WERI-Rb-1 (cell line): ENCODE results near the gene GHRHR.
A peak's percentile ranks its signal among the peaks of the same experiment; 100 is the strongest.

Experiments
- DNase-seq: peaks from one replicate; pipeline ENCODE4 v3.0.0-alpha.2; 2020
- H3K27ac ChIP-seq: fragments of 250-450 bp; sonication (Bioruptor Pico); 2 replicates; pipeline ENCODE4 v1.5.1; 2020; ENCODE audit warnings: mild to moderate bottlenecking, moderate library complexity
- H3K27me3 ChIP-seq: fragments of 250-450 bp; sonication (Bioruptor Pico); 2 replicates; pipeline ENCODE4 v1.5.1; 2021; ENCODE audit warnings: mild to moderate bottlenecking, low read depth, moderate library complexity; ENCODE audit not compliant: insufficient read depth, severe bottlenecking
- H3K36me3 ChIP-seq: fragments of 250-450 bp; sonication (Bioruptor Pico); 2 replicates; pipeline ENCODE4 v1.5.1; 2020; ENCODE audit warnings: mild to moderate bottlenecking, moderate library complexity
- H3K4me3 ChIP-seq: 2 replicates; pipeline ENCODE4 v1.5.1; 2011; ENCODE audit warnings: low read depth, mild to moderate bottlenecking, control low read depth, low read length
- H3K9me3 ChIP-seq: fragments of 250-450 bp; sonication (Bioruptor Pico); 2 replicates; pipeline ENCODE4 v1.5.1; 2021; ENCODE audit warnings: mild to moderate bottlenecking, moderate library complexity; ENCODE audit not compliant: severe bottlenecking
- CTCF ChIP-seq: IDR thresholded peaks from 2 replicates; pipeline ENCODE4 v1.5.1; 2011; ENCODE audit warnings: low read depth, mild to moderate bottlenecking, control low read depth, inconsistent platforms, low read length

GHRHR gene

GRCh38 chr7:30934225-30934624, 29.5 kb upstream of the GHRHR start:
- H3K4me3 ChIP-seq, result no peak overlapping the region
- no peak for DNase-seq

GRCh38 chr7:30934732-30935568, 28.8 kb upstream of the GHRHR start:
- Histone ChIP-seq H3K27ac (no peak overlapping the region; the same call in 1 of the 2 replicates), H3K4me3 (no peak overlapping the region), H3K9me3 (no peaks in the 10 kb centered on the region), H3K36me3 (no peaks in the 10 kb centered on the region), H3K27me3 (no peaks in the 10 kb centered on the region)
- DNase-seq, result peak; percentile 54
- no peak for TF ChIP-seq CTCF

More at GRCh38 chr7:30934225-30934624, 29.5 kb upstream of the GHRHR start:
- Histone ChIP-seq H3K27ac (peak overlapping the region; percentile 75), H3K27me3 (no peaks in the 10 kb centered on the region), H3K36me3 (no peaks in the 10 kb centered on the region), H3K9me3 (no peaks in the 10 kb centered on the region)
- no peak for TF ChIP-seq CTCF

GRCh38 chr7:30935569-30935877, 28.2 kb upstream of the GHRHR start:
- TF ChIP-seq CTCF, result no peak
- Histone ChIP-seq H3K27me3 (no peaks in the 10 kb centered on the region), H3K9me3 (no peaks in the 10 kb centered on the region), H3K27ac (no peak overlapping the region), H3K4me3 (no peak overlapping the region), H3K36me3 (no peaks in the 10 kb centered on the region)
- DNase-seq, result no peak

GRCh38 chr7:30936650-30937245, 27.0 kb upstream of the GHRHR start:
- Histone ChIP-seq H3K36me3 (no peaks in the 10 kb centered on the region), H3K27me3 (no peaks in the 10 kb centered on the region), H3K9me3 (no peaks in the 10 kb centered on the region), H3K27ac (no peak overlapping the region), H3K4me3 (no peak overlapping the region)
- no peak for DNase-seq
- TF ChIP-seq CTCF, result no peak

GRCh38 chr7:30937416-30937815, 26.3 kb upstream of the GHRHR start:
- H3K36me3 ChIP-seq, result no peaks in the 10 kb centered on the region
- no peaks in the 10 kb centered on the region for H3K27me3 ChIP-seq
- no peaks in the 10 kb centered on the region for H3K9me3 ChIP-seq
- TF ChIP-seq CTCF, result no peak
- no peak for DNase-seq
- no peak overlapping the region for H3K27ac ChIP-seq
- no peak overlapping the region for H3K4me3 ChIP-seq
